Right atrium auricular region (tissue), 2 donors: ENCODE data around the gene RSPH3. TPM values are rescaled to one million over a fixed set of nuclear protein-coding genes. Genes with fewer than 3 reads are reported as not detected.

Source experiments
- DNase-seq: peaks from one replicate; pipeline ENCODE4 v3.0.0-alpha.2; 2019; ENCODE audit warnings: low spot score
- H3K27ac ChIP-seq, 2 donors: fragments of 200-600 bp; sonication (generic); 1 replicate in 1 of 2; 2 replicates in 1 of 2; pipeline ENCODE4 v1.5.1; 2016 to 2019
- H3K27me3 ChIP-seq, 2 donors: fragments of 200-600 bp; sonication (generic); one replicate each; pipeline versions ENCODE4 v1.5.1 to v1.6.0; 2017 to 2019
- H3K36me3 ChIP-seq: fragments of 200-600 bp; sonication (generic); one replicate; pipeline ENCODE4 v1.5.1; 2016
- H3K4me1 ChIP-seq, 2 donors: fragments of 200-600 bp; sonication (generic); one replicate each; pipeline versions ENCODE4 v1.5.1 to v1.6.0; 2017 to 2019
- H3K4me3 ChIP-seq, 2 donors: fragments of 200-600 bp; sonication (generic); 1 replicate in 1 of 2; 2 replicates in 1 of 2; pipeline ENCODE4 v1.5.1; 2017 to 2019; ENCODE audit warnings: mild to moderate bottlenecking in 1 of 2, moderate library complexity in 1 of 2
- H3K9me3 ChIP-seq, 2 donors: fragments of 200-600 bp; sonication (generic); one replicate each; pipeline ENCODE4 v1.5.1; 2019
- CTCF ChIP-seq, 2 donors: fragments of 200-600 bp; sonication (generic); IDR thresholded peaks; one replicate each; pipeline ENCODE4 v1.5.1; 2019; ENCODE audit warnings: antibody characterized with exemption in 2 of 2
- total RNA-seq, 2 donors: library from RNA; depleted of rRNA; stranded (reverse); fragments of >200 nt; gene quantifications; one replicate each; pipeline ENCODE4 v1.1.0, GENCODE V29; 2016

The RSPH3 gene
- total RNA-seq, 2 donors from 2014 or later = 6.8 to 10.0 TPM

DNA sequence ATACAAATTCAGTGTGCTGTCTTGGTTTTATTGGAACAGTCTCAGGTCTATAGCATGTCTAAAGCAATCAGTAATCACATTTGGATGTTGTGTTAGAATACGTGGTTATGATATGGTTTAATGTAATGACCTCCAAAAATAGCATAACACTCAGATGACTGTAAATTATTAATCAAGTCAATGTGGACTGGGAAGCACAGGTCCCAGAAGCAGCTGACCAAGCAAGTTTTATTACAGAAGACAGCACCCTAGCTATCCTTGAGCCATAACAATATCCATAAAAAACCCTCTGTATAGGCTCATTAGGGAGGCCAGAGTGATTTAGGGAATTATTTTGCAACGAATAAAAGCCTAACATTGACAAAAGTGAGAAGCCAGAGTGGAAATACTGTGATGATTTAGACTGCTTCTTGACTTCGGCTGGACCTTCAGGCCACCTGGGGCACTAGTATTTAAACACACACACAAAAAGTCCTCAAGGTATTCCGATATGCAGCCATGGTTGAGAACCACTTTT lies 66.9 kb downstream of the RSPH3 start:
- H3K36me3 ChIP-seq = no peaks in the 10 kb centered on the region
- TF ChIP-seq CTCF (IDR thresholded peaks at IDR 0.05) = no peak
- no peaks in the 10 kb centered on the region for H3K4me1 ChIP-seq
- no peak overlapping the region for H3K27ac ChIP-seq
- no peak for DNase-seq
- no peak overlapping the region for H3K4me3 ChIP-seq
- H3K27me3 ChIP-seq = no peaks in the 10 kb centered on the region
- H3K9me3 ChIP-seq = no peaks in the 10 kb centered on the region

GRCh38 chr6:158928068-158928467 lies 71.9 kb downstream of the RSPH3 start:
- no peaks in the 10 kb centered on the region for H3K4me1 ChIP-seq
- H3K27me3 ChIP-seq = no peaks in the 10 kb centered on the region
- H3K27ac ChIP-seq = no peak overlapping the region
- no peak for DNase-seq
- H3K9me3 ChIP-seq = no peaks in the 10 kb centered on the region
- no peak overlapping the region for H3K4me3 ChIP-seq
- H3K36me3 ChIP-seq = no peaks in the 10 kb centered on the region
- no peak for TF ChIP-seq CTCF (IDR thresholded peaks at IDR 0.05)

GRCh38 chr6:158926414-158926813 lies 73.6 kb downstream of the RSPH3 start:
- Histone ChIP-seq H3K9me3 (no peaks in the 10 kb centered on the region), H3K4me1 (no peaks in the 10 kb centered on the region), H3K27me3 (no peaks in the 10 kb centered on the region), H3K27ac (no peak overlapping the region), H3K4me3 (no peak overlapping the region), H3K36me3 (no peaks in the 10 kb centered on the region)
- TF ChIP-seq CTCF (IDR thresholded peaks at IDR 0.05) = no peak
- no peak for DNase-seq

DNA sequence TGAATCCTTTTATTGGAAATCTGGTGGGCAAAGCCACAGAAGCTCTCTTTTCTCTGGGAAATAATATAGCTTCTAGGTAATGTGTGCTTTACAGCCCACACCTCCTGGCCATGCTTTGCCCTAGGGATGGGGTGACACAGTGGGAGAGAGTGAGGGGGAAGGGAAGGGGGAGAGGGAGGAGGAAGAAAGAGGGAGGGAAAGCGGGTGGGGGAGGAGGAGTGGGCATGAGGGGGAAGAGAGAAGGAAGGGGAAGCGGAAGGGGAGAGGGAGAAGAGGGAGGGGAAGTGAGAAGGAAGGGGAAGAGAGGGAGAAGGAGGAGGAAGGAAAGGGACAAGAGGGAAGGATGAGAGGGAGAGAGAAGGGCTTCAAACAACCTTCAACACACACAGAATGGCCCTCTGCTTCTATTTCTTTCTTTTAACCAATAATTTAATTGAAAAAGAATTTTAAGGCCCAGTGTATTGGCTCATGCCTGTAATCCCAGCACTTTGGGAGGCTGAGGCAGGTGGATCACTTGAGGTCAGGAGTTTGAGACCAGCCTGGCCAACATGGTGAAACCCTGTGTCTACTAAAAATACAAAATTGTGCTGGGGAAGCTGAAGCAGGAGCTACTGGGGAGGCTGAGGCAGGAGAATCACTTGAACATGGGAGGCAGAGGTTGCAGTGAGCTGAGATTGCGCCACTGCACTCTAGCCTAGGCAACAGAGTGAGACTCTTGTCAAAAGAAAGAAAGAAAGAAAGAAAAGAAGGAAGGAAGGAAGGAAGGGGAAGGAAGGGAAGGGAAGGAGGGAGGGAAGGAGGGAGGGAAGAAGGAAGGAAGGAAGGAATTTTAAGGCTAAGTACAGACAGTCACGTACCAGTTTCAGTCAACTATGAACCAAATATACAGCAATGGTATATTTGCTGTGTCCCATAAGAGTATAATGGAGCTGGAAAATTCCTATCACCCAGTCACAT lies 75.2 kb downstream of the RSPH3 start:
- Histone ChIP-seq H3K36me3 (no peaks in the 10 kb centered on the region), H3K9me3 (no peaks in the 10 kb centered on the region), H3K27me3 (no peaks in the 10 kb centered on the region), H3K4me1 (no peaks in the 10 kb centered on the region), H3K27ac (no peak overlapping the region), H3K4me3 (no peak overlapping the region)
- TF ChIP-seq CTCF (IDR thresholded peaks at IDR 0.05) = no peak
- DNase-seq = no peak

DNA sequence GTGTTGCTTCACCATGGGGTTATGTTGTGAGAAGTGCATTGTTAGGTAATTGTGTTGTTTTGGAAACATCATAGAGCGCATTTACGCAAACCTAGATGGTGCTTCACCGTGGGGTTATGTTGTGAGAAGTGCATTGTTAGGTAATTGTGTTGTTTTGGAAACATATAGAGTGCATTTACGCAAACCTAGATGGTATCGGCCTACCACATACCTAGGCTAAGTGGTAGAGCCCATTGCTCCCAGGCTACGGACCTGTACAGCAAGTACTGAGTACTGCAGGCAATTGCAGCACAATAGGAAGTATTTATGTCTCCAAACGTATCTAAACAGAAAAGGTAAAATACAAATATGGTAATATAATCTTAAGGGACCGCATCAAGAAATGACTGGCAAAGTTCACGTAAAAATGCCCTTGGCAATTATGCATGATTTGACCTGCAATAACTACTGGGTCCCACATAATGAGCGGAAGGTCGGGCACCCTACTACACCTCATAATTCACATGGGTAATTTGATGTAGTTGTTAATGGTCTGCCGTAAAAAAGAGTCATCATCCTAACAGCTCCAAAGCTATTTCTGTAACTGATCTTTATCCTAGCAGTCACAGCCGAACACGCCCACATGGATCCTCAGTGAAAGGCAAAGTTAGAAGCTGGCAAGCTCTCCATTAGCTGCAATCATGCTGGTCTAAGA lies 76.0 kb downstream of the RSPH3 start:
- no peak for DNase-seq
- H3K27ac ChIP-seq = no peak overlapping the region
- no peak overlapping the region for H3K4me3 ChIP-seq
- no peaks in the 10 kb centered on the region for H3K27me3 ChIP-seq
- TF ChIP-seq CTCF (IDR thresholded peaks at IDR 0.05) = no peak
- H3K36me3 ChIP-seq = no peaks in the 10 kb centered on the region
- H3K9me3 ChIP-seq = no peaks in the 10 kb centered on the region
- H3K4me1 ChIP-seq = no peaks in the 10 kb centered on the region

Other genes starting within 250 kb of the RSPH3 start
- 100 to 1,000 TPM; 161 to 197 TPM for gene EZR, start 180.8 kb downstream of the RSPH3 start, total RNA-seq
- 1 to 10 TPM; 2.0 to 3.2 TPM for gene TAGAP, start 44.8 kb upstream of the RSPH3 start, total RNA-seq
- 1 to 10 TPM in 1 of 2 donors, under 1 TPM in 1; 0.16 to 1.8 TPM for gene FNDC1, start 169.2 kb upstream of the RSPH3 start, total RNA-seq